ENCODE data around the gene HTR4. TPM values are rescaled to one million over a fixed set of nuclear protein-coding genes. Genes with fewer than 3 reads are reported as not detected.

HTR4 gene
- total RNA-seq, 2 donors from 2014 or later, result 4.3 to 7.9 TPM

DNA sequence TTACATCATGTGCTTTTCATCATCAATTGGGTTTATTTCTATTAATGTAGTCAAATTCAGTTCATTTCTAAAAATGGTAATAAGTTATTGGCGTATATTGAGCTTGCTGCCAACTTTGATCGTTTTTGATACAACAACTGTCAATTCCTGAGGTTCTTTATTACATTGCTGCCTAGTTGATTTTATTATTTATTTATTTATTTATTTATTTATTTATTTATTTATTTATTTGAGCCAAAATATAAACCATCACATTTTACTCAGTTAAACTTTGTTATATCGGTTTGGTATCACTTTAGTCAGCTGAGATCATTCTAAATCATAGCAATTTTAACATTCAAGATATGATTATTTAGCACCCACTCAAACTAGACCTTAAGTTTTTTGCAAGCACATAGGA, 170.6 kb downstream of the HTR4 start:
- Histone ChIP-seq H3K9me3 (no peaks in the 10 kb centered on the region), H3K4me1 (peaks cover 0 to 13% of the 10 kb centered on the region in 2 donors), H3K27me3 (no peaks in the 10 kb centered on the region), H3K4me3 (no peak overlapping the region), H3K36me3 (no peaks in the 10 kb centered on the region), H3K27ac (no peak overlapping the region)
- DNase-seq (ENCODE audit: low spot score), result no peak
- TF ChIP-seq, protein P1, sequence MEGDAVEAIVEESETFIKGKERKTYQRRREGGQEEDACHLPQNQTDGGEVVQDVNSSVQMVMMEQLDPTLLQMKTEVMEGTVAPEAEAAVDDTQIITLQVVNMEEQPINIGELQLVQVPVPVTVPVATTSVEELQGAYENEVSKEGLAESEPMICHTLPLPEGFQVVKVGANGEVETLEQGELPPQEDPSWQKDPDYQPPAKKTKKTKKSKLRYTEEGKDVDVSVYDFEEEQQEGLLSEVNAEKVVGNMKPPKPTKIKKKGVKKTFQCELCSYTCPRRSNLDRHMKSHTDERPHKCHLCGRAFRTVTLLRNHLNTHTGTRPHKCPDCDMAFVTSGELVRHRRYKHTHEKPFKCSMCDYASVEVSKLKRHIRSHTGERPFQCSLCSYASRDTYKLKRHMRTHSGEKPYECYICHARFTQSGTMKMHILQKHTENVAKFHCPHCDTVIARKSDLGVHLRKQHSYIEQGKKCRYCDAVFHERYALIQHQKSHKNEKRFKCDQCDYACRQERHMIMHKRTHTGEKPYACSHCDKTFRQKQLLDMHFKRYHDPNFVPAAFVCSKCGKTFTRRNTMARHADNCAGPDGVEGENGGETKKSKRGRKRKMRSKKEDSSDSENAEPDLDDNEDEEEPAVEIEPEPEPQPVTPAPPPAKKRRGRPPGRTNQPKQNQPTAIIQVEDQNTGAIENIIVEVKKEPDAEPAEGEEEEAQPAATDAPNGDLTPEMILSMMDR (IDR thresholded peaks at IDR 0.05), result no peak

DNA sequence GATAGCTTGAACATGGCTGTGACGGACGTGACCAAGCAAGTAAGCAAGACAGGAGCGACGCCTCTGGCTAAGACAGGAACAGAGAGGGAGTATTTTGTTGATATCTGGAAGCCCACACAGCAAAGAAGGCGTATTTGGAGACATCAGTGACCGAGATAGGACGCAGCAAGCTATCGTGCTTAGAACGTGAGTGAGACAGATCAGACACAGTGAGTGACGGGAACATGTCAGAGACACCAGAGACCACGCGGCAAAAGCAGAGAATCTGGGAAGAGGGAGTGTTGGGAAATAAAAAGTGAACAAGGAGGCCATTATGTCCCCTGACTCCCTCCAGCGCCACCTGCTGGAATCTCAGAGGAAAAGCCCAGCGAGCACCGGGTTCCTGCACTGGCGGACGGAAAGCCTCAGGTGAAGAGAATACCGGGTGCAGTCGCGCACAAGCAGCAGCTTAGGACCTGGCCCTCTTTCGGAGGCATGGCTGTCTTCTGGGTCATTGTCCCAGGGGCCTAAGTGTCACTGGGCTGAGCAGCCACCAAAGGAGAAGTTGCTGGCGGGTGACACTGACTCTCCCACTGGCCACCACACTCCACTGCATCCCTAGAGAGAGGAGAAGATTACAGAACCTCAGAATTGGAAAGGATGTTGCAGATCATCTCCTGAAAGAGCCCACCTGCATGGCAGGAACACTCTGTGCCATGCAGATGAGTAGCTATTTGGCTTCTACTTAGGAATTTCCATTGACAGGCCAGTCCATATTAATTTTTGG, 171.4 kb downstream of the HTR4 start:
- H3K4me3 ChIP-seq, result no peak overlapping the region
- no peaks in the 10 kb centered on the region for H3K9me3 ChIP-seq
- TF ChIP-seq, protein P1 (IDR thresholded peaks at IDR 0.05), result peak; percentile 24 to 73
- H3K27me3 ChIP-seq, result no peaks in the 10 kb centered on the region
- peaks cover 0 to 13% of the 10 kb centered on the region in 2 donors for H3K4me1 ChIP-seq
- DNase-seq (ENCODE audit: low spot score), result no peak
- H3K36me3 ChIP-seq, result no peaks in the 10 kb centered on the region
- peak overlapping the region in 1 of 2 donors; percentile 23 for H3K27ac ChIP-seq

DNA sequence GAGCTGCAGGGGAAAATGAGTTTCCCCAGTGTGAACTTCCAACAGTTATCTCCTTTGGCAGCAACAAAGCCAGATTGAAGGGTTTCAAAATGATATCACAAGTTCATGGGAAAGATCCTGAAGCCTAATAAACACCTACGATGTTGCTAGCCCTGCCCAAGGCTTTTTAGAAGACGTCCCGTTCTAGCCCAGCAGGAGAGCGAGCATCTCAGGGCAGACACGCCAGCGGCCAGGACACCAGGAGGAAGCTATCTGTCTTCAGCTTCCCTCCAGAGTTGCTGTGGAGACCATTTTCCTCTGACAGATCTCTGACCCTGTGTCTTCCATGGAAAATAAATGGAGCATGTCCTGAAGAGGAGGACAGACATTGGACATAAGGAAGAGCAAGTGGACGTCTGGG, 172.1 kb downstream of the HTR4 start:
- Histone ChIP-seq H3K36me3 (no peaks in the 10 kb centered on the region), H3K9me3 (no peaks in the 10 kb centered on the region), H3K4me3 (no peak overlapping the region), H3K27me3 (no peaks in the 10 kb centered on the region), H3K4me1 (peaks cover 0 to 9% of the 10 kb centered on the region in 2 donors), H3K27ac (peak overlapping the region in 1 of 2 donors; percentile 3)
- TF ChIP-seq, protein P1 (IDR thresholded peaks at IDR 0.05), result no peak
- no peak for DNase-seq (ENCODE audit: low spot score)

DNA sequence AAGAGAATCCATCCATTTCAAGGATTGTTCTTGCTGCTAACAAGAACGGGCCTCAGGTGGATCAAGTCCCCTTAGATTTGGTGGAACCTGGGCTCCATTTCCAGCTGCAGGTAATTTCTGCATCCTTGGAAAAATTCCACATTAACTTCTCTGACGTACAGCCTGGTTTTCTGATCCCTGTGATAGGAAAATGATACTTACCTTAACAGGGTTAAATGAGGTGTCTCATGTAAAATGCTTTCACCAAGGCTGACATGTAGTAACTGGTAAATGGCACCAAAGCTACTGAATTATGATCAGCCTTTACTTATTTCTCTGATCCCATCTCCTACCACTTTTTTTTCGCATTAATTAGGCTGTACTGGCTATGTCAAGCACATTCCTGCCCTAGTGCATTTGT, 176.9 kb downstream of the HTR4 start:
- no peak overlapping the region for H3K27ac ChIP-seq
- TF ChIP-seq, protein P1 (IDR thresholded peaks at IDR 0.05), result no peak
- no peaks in the 10 kb centered on the region for H3K36me3 ChIP-seq
- no peaks in the 10 kb centered on the region for H3K27me3 ChIP-seq
- H3K9me3 ChIP-seq, result no peaks in the 10 kb centered on the region
- peaks cover 0 to 18% of the 10 kb centered on the region in 2 donors for H3K4me1 ChIP-seq
- no peak overlapping the region for H3K4me3 ChIP-seq
- no peak for DNase-seq (ENCODE audit: low spot score)

DNA sequence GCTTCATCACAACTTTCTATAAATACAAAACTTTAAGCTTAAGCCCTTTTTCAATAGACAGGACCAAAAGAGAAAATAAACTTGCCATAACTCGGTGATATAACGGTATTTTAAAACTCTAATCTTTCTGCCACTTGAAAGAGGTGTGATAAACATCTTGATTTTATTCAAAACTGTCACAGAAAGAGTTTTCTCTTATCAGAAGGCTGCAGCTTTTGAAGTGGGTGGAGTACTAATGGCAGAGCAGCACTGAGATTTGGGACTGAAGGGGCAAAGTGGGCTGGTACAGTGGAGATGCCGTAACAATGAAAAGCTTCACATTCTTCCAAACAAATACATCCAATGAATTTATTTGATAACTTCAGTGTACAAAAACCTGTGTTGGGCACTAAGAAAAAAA, 178.0 kb downstream of the HTR4 start:
- Histone ChIP-seq H3K36me3 (no peaks in the 10 kb centered on the region), H3K9me3 (no peaks in the 10 kb centered on the region), H3K27ac (no peak overlapping the region), H3K4me3 (no peak overlapping the region), H3K27me3 (no peaks in the 10 kb centered on the region), H3K4me1 (peaks cover 0 to 10% of the 10 kb centered on the region in 2 donors)
- DNase-seq (ENCODE audit: low spot score), result no peak
- TF ChIP-seq, protein P1 (IDR thresholded peaks at IDR 0.05), result no peak
